ENCODE results near the gene GRID2. TPM values are rescaled to one million over a fixed set of nuclear protein-coding genes. Genes with fewer than 3 reads are reported as not detected.

Gene GRID2
- total RNA-seq, 1 donor = not detected

DNA sequence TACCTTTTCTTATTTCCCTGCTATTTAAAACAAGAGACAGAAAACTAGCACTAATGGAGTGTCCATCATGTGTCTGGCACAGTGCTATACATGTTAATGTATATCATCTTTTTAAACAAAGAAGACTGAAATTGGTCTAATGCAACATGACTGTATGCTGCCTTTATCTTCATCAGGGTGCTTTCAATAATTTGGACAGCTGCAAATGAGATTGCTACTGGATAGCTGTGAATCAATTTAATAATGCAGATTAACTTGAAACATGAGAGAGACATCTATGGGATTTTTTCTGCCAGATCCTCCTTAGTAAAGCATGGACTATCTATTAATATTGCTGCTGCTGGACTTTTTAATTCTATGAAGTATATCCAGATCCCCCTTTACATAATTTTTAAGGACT lies 1269.5 kb downstream of the GRID2 start:
- H3K79me2 ChIP-seq (ENCODE audit: insufficient read depth, low read length) = no peaks in the 10 kb centered on the region
- H4K20me1 ChIP-seq (ENCODE audit: insufficient read depth, low read length) = no peaks in the 10 kb centered on the region
- no peak overlapping the region for H3K4me2 ChIP-seq (ENCODE audit: insufficient read depth, low read length)
- H3K27me3 ChIP-seq (ENCODE audit: insufficient read depth, low read length) = no peaks in the 10 kb centered on the region
- DNase-seq (ENCODE audit: insufficient read length, low spot score, missing footprints) = no peak
- H3K9me3 ChIP-seq (ENCODE audit: low read depth, low read length) = no peaks in the 10 kb centered on the region
- H3K4me1 ChIP-seq (ENCODE audit: insufficient read depth, low read length) = no peaks in the 10 kb centered on the region
- H2AFZ ChIP-seq (ENCODE audit: low read length) = no peak overlapping the region
- no peak overlapping the region for H3K27ac ChIP-seq (ENCODE audit: low read depth, low read length)
- TF ChIP-seq CTCF (IDR thresholded peaks at IDR 0.05; ENCODE audit: extremely low read depth, low read depth, low read length) = no peak
- H3K36me3 ChIP-seq (ENCODE audit: insufficient read depth, low read length) = no peaks in the 10 kb centered on the region
- no peak overlapping the region for H3K4me3 ChIP-seq (ENCODE audit: insufficient read depth, low read length)

GRCh38 chr4:93578942-93579341 lies 1275.2 kb downstream of the GRID2 start:
- no peaks in the 10 kb centered on the region for H3K36me3 ChIP-seq (ENCODE audit: insufficient read depth, low read length)
- H3K27me3 ChIP-seq (ENCODE audit: insufficient read depth, low read length) = no peaks in the 10 kb centered on the region
- no peaks in the 10 kb centered on the region for H3K9me3 ChIP-seq (ENCODE audit: low read depth, low read length)
- no peak for DNase-seq (ENCODE audit: insufficient read length, low spot score, missing footprints)
- H2AFZ ChIP-seq (ENCODE audit: low read length) = no peak overlapping the region
- no peaks in the 10 kb centered on the region for H4K20me1 ChIP-seq (ENCODE audit: insufficient read depth, low read length)
- no peak overlapping the region for H3K27ac ChIP-seq (ENCODE audit: low read depth, low read length)
- no peak for TF ChIP-seq CTCF (IDR thresholded peaks at IDR 0.05; ENCODE audit: extremely low read depth, low read depth, low read length)
- H3K4me2 ChIP-seq (ENCODE audit: insufficient read depth, low read length) = no peak overlapping the region
- no peaks in the 10 kb centered on the region for H3K79me2 ChIP-seq (ENCODE audit: insufficient read depth, low read length)
- no peaks in the 10 kb centered on the region for H3K4me1 ChIP-seq (ENCODE audit: insufficient read depth, low read length)
- no peak overlapping the region for H3K4me3 ChIP-seq (ENCODE audit: insufficient read depth, low read length)

GRCh38 chr4:93605163-93605562 lies 1301.4 kb downstream of the GRID2 start:
- DNase-seq (ENCODE audit: insufficient read length, low spot score, missing footprints) = no peak
- Histone ChIP-seq H3K79me2 (ENCODE audit: insufficient read depth, low read length) (no peaks in the 10 kb centered on the region), H3K27me3 (ENCODE audit: insufficient read depth, low read length) (no peaks in the 10 kb centered on the region), H3K9me3 (ENCODE audit: low read depth, low read length) (no peaks in the 10 kb centered on the region), H3K36me3 (ENCODE audit: insufficient read depth, low read length) (no peaks in the 10 kb centered on the region), H3K4me3 (ENCODE audit: insufficient read depth, low read length) (no peak overlapping the region), H3K4me2 (ENCODE audit: insufficient read depth, low read length) (no peak overlapping the region), H4K20me1 (ENCODE audit: insufficient read depth, low read length) (no peaks in the 10 kb centered on the region), H3K4me1 (ENCODE audit: insufficient read depth, low read length) (no peaks in the 10 kb centered on the region), H3K27ac (ENCODE audit: low read depth, low read length) (no peak overlapping the region), H2AFZ (ENCODE audit: low read length) (no peak overlapping the region)
- TF ChIP-seq CTCF (IDR thresholded peaks at IDR 0.05; ENCODE audit: extremely low read depth, low read depth, low read length) = no peak

GRCh38 chr4:93617606-93618005 lies 1313.8 kb downstream of the GRID2 start:
- no peaks in the 10 kb centered on the region for H3K27me3 ChIP-seq (ENCODE audit: insufficient read depth, low read length)

More at GRCh38 chr4:93617606-93618005, 1313.8 kb downstream of the GRID2 start:
- Histone ChIP-seq H3K79me2 (ENCODE audit: insufficient read depth, low read length) (no peaks in the 10 kb centered on the region), H3K4me2 (ENCODE audit: insufficient read depth, low read length) (no peak overlapping the region), H3K9me3 (ENCODE audit: low read depth, low read length) (no peaks in the 10 kb centered on the region), H3K4me3 (ENCODE audit: insufficient read depth, low read length) (no peak overlapping the region), H3K36me3 (ENCODE audit: insufficient read depth, low read length) (no peaks in the 10 kb centered on the region), H2AFZ (ENCODE audit: low read length) (no peak overlapping the region), H4K20me1 (ENCODE audit: insufficient read depth, low read length) (no peaks in the 10 kb centered on the region), H3K27ac (ENCODE audit: low read depth, low read length) (no peak overlapping the region), H3K4me1 (ENCODE audit: insufficient read depth, low read length) (no peaks in the 10 kb centered on the region)
- DNase-seq (ENCODE audit: insufficient read length, low spot score, missing footprints) = no peak
- no peak for TF ChIP-seq CTCF (IDR thresholded peaks at IDR 0.05; ENCODE audit: extremely low read depth, low read depth, low read length)
